Adrenal gland (tissue), 12 donors: ENCODE data around the gene DUSP22. TPM values are rescaled to one million over a fixed set of nuclear protein-coding genes. Genes with fewer than 3 reads are reported as not detected.

Experiments used
- DNase-seq, 7 donors: peaks; one replicate each; pipeline ENCODE4 v3.0.0-alpha.2; 2019 to 2020
- H3K27ac ChIP-seq, 5 donors: fragments of 200-600 bp; sonication (generic) in 4 of 5; 1 replicate in 3 of 5; 2 replicates in 2 of 5; pipeline versions ENCODE4 v1.5.1 to v1.8.0; 2016 to 2020; ENCODE audit warnings: mild to moderate bottlenecking in 1 of 5
- H3K27me3 ChIP-seq: fragments of 200-600 bp; 2 replicates; pipeline ENCODE4 v1.8.0; 2021
- H3K36me3 ChIP-seq, 2 donors: fragments of 200-600 bp; replicated peaks in 1 of 2; 1 replicate in 1 of 2; 2 replicates in 1 of 2; pipeline versions ENCODE4 v1.5.1 to v1.8.0; 2018 to 2022
- H3K4me1 ChIP-seq, 2 donors: fragments of 200-600 bp; replicated peaks in 1 of 2; 1 replicate in 1 of 2; 2 replicates in 1 of 2; pipeline versions ENCODE4 v1.5.1 to v1.8.0; 2018 to 2021
- H3K4me3 ChIP-seq, 4 donors: fragments of 200-600 bp; sonication (generic) in 3 of 4; one replicate each; pipeline ENCODE4 v1.5.1; 2016 to 2018
- H3K9me3 ChIP-seq, 3 donors: fragments of 200-600 bp; sonication (generic) in 1 of 3; replicated peaks in 1 of 3; 1 replicate in 2 of 3; 2 replicates in 1 of 3; pipeline versions ENCODE4 v1.5.1 to v1.8.0; 2016 to 2021
- POLR2A ChIP-seq, 2 donors: fragments of 450-650 bp; IDR thresholded peaks; one replicate each; pipeline ENCODE4 v1.6.1; 2017; ENCODE audit warnings: antibody characterized with exemption in 2 of 2, mild to moderate bottlenecking in 2 of 2, moderate library complexity in 1 of 2
- WGBS, 4 donors: extraction: QIAGEN DNeasy Blood & Tissue Kit in 2 of 4; methylation state at CpG; one replicate each; pipeline versions ENCODE4 v1.1.5 to v1.1.7; 2013 to 2017; 5-methylcytosine and 5-hydroxymethylcytosine counted together
- intact Hi-C, 2 donors: fragments of 100-400 bp; cut with DNase I; formaldehyde crosslinking; loops; one replicate each; pipeline versions ENCODE4 v1.14.1 to v1.15.0; 2022 to 2023
- polyA plus RNA-seq, 3 donors: library from polyadenylated mRNA; stranded (reverse); fragments of 200-250 nt in 2 of 3; fragments of 350-450 nt in 1 of 3; fragmentation: Illumina TruSeq in 1 of 3; extraction: RNeasy Lipid Tissue Mini Kit (QIAGEN cat#74804) in 1 of 3; gene quantifications; one replicate each; pipeline ENCODE4 v1.2.3, GENCODE V29; 2013 to 2014
- total RNA-seq, 9 donors: library from RNA; depleted of rRNA in 4 of 9; stranded (reverse); fragments of >200 nt in 4 of 9; fragments of 120-200 nt in 1 of 9; fragmentation: NEBNext Ultra II Directional in 1 of 9; extraction: Animal tissue kit (Norgen Biotek cat#: 25700) in 1 of 9; gene quantifications; one replicate each; pipeline versions ENCODE4 v1.1.0 to v1.2.4, GENCODE V29; 2013 to 2023
- TF ChIP-seq, protein P1 (sequence below), 6 experiments: fragments of 450-650 bp in 4 of 6; fragments of 200-600 bp in 2 of 6; sonication (generic) in 1 of 6; IDR thresholded peaks; 1 replicate in 5 of 6; 2 replicates in 1 of 6; pipeline versions ENCODE4 v1.5.1 to v1.8.0; 2016 to 2021; ENCODE audit warnings: antibody characterized with exemption in 6 of 6, mild to moderate bottlenecking in 2 of 6, moderate library complexity in 1 of 6
- donor health status: healthy with polysubstance abuse.
- donor health status: Bipolar disorder and iron deficiency.
- donor health status: DM: yes; HTN: yes; CAD: no.
- donor health status: DM: no; HTN: no; CAD: no.
- donor health status: DM: no; HTN: no; CAD: no.
- donor health status: DM: yes; HTN: yes; CAD: no.

The DUSP22 gene
- total and polyA plus RNA-seq, 12 donors = 16.7 to 39.3 (median 25.9) TPM

DNA sequence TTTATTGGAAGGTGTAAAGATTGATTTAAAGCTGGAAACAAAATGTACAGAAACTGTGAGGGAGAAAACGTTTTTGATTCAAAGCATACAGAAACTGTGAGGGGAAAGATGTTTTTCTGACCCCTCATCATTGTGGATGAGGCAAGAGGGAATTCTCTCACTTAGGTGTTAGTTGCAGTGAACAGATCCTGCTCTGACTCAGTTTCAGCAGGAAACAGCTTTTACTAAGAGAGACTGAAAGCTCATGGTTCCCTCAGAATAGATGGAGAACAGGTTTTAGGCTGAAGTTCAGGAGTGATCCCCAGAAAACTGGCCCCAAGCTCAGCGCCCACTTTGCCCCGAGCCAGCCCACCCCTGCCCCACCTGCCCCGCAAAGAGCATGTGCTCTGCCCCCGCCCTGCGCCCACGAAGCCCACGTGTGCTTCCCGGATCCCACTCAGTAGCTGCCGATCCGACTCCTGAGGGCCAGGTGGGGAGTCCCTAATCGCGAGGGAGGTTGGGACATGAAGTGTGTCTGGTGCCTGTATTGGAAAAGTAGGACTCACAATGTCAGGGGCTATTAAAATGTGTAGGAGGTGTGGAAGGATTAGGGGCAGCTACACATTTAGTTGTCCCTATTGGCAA is 41.2 kb downstream of the DUSP22 start:
- Histone ChIP-seq H3K4me3 (no peak overlapping the region), H3K27me3 (no peaks in the 10 kb centered on the region), H3K36me3 (no peaks in the 10 kb centered on the region), H3K4me1 (peaks cover 0 to 5% of the 10 kb centered on the region in 2 donors), H3K27ac (no peak overlapping the region), H3K9me3 (no peaks in the 10 kb centered on the region)
- 73 to 80% (median 79%) methylated on average over 13 of the region's 13 CpGs for WGBS, 4 donors
- TF ChIP-seq POLR2A (IDR thresholded peaks at IDR 0.05) = no peak
- no peak for DNase-seq
- intact Hi-C loops = no loop called here

DNA sequence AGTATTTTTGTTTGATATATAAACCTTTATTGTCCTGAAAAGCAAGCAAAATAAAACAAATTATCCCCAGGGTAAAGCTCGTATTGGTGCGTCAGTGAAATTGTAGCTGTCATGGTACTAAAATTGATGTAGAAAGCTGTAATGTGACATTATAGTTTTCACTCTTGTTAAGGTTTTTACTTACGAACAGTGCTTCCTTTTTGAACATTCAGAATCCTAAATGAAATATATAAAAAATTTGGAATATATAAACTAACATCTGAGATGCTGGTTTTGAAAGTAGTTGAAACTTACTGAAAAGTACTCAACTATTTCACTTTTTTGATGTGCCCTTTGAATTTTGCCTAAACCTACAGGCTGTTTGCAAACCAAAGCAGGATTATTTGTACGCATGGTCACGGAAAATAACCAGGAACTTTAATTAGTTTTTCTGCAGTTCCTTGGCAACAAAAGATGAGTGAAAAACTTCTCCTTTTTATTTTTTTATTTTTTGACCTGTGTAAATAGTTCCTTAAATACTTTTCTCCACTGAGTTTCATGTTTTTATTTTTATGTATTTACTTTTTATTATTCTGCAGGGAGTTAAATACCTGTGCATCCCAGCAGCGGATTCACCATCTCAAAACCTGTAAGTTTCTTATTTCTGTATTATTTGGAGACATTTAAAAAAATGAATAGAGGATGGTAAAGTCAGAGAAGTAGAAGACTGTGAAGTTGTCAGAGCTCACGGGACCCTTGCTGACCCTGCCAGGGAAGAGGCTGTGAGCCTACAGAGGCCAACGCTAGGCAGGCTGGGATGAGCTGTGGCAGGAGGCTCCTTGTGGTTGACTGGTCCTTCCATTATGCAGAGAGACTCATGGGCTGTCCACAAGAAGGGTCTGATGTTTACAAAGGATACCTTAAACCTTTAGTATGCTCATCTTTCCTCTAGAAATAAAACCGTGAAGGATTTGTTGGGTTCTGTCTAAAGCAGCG is 42.5 kb downstream of the DUSP22 start:
- no peak overlapping the region for H3K4me3 ChIP-seq
- WGBS, 4 donors = 79 to 86% (median 82%) methylated on average over 10 of the region's 10 CpGs
- H3K27ac ChIP-seq = no peak overlapping the region
- DNase-seq = no peak
- H3K9me3 ChIP-seq = no peaks in the 10 kb centered on the region
- H3K36me3 ChIP-seq = no peaks in the 10 kb centered on the region
- H3K4me1 ChIP-seq = peaks cover 5 to 12% of the 10 kb centered on the region in 2 donors
- intact Hi-C loops = no loop called here
- no peaks in the 10 kb centered on the region for H3K27me3 ChIP-seq
- no peak for TF ChIP-seq POLR2A (IDR thresholded peaks at IDR 0.05)
- TF ChIP-seq, protein P1, sequence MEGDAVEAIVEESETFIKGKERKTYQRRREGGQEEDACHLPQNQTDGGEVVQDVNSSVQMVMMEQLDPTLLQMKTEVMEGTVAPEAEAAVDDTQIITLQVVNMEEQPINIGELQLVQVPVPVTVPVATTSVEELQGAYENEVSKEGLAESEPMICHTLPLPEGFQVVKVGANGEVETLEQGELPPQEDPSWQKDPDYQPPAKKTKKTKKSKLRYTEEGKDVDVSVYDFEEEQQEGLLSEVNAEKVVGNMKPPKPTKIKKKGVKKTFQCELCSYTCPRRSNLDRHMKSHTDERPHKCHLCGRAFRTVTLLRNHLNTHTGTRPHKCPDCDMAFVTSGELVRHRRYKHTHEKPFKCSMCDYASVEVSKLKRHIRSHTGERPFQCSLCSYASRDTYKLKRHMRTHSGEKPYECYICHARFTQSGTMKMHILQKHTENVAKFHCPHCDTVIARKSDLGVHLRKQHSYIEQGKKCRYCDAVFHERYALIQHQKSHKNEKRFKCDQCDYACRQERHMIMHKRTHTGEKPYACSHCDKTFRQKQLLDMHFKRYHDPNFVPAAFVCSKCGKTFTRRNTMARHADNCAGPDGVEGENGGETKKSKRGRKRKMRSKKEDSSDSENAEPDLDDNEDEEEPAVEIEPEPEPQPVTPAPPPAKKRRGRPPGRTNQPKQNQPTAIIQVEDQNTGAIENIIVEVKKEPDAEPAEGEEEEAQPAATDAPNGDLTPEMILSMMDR (IDR thresholded peaks at IDR 0.05) = no peak

DNA sequence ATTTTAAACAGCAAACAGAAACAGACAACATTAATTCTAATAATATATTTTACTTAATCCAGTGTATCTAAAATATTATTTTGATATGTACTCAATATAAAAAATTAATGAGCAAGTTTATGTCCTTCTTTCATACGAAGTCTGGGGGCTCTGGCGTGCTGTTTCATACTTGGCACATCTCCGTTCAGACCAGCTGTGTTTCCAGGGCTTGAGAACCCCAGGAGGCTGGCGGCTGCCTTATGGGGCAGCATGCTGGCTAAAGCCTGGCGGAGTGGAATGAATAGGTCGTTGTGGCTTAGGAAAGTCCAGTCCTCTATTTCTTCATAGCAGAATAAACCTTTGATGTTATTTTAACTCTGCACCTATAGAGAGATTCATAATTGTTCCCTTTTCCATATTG is 43.3 kb downstream of the DUSP22 start:
- intact Hi-C loops = no loop called here
- no peaks in the 10 kb centered on the region for H3K27me3 ChIP-seq
- H3K9me3 ChIP-seq = no peaks in the 10 kb centered on the region
- H3K4me1 ChIP-seq = peaks cover 5 to 12% of the 10 kb centered on the region in 2 donors
- DNase-seq = no peak
- H3K36me3 ChIP-seq = no peaks in the 10 kb centered on the region
- TF ChIP-seq POLR2A (IDR thresholded peaks at IDR 0.05) = no peak
- TF ChIP-seq, protein P1 (IDR thresholded peaks at IDR 0.05) = no peak
- no peak overlapping the region for H3K4me3 ChIP-seq
- H3K27ac ChIP-seq = no peak overlapping the region
- 77 to 84% (median 80%) methylated on average over 6 of the region's 6 CpGs for WGBS, 4 donors

DNA sequence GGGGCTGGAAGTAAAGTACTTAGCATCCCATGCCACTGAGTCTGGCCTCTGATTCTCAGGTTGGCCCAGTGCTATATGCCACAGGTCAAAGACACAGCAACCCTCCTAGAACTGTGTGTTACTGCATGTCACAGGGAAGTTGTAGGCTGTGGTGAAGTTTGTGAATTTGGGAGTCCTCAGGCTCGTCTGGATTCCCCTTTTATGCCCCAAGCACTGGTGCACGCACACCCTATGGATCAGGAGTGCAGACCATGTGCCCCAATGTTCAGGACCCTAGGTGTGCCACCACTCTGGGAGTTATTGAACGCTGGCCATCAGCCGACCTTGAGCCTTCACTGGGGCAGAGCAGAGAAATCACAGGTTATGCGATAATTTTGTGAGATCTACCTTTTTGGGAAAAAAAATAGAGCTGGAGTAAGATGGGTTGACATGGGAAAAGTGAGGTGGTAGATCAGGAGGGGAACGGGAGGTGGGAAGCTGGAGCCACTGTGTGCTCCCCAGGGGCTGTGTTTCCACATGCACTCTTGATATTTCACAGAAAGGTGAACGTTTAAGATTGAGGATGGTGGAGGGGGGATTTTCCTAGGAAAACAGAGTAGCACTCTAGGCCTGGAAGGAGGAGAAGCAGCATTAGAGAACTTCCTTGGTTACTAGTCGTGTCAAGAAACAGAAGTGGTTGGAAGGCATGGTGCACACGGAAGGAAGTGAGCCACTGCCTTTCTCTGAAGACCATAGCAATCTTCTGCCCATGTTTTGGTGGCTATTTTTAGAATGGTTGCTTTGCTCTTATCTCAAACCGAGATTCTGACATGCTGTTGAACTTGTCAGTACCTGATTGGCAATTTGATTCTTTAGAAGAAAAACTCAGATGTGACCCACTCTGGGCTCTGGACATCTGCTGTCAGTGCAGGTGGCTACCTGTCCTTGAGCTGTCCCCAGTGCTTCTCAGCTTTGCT is 44.1 kb downstream of the DUSP22 start:
- H3K27ac ChIP-seq = no peak overlapping the region
- TF ChIP-seq POLR2A (IDR thresholded peaks at IDR 0.05) = no peak
- TF ChIP-seq, protein P1 (IDR thresholded peaks at IDR 0.05) = no peak
- peaks cover 5 to 12% of the 10 kb centered on the region in 2 donors for H3K4me1 ChIP-seq
- H3K9me3 ChIP-seq = no peaks in the 10 kb centered on the region
- no peaks in the 10 kb centered on the region for H3K27me3 ChIP-seq
- 62 to 67% (median 65%) methylated on average over 10 of the region's 10 CpGs for WGBS, 4 donors
- H3K4me3 ChIP-seq = no peak overlapping the region
- DNase-seq = no peak
- no peaks in the 10 kb centered on the region for H3K36me3 ChIP-seq
- intact Hi-C loops = no loop called here
